Retinal pigment epithelial cell (primary cell): ENCODE measurements around the gene PPM1N.

ENCODE experiments used
- DNase-seq: peaks from one replicate; pipeline ENCODE4 v3.0.0-alpha.2; 2010; ENCODE audit warnings: low read depth
- H3K4me3 ChIP-seq: 2 replicates; pipeline ENCODE4 v1.5.1; 2011; ENCODE audit warnings: mild to moderate bottlenecking, low read length, control low read depth, moderate library complexity
- TF ChIP-seq, protein P1 (sequence below): conservative IDR thresholded peaks from 2 replicates; pipeline ENCODE4 v1.5.1; 2011; ENCODE audit warnings: low read depth, low read length, control low read depth, inconsistent platforms

PPM1N gene

DNA sequence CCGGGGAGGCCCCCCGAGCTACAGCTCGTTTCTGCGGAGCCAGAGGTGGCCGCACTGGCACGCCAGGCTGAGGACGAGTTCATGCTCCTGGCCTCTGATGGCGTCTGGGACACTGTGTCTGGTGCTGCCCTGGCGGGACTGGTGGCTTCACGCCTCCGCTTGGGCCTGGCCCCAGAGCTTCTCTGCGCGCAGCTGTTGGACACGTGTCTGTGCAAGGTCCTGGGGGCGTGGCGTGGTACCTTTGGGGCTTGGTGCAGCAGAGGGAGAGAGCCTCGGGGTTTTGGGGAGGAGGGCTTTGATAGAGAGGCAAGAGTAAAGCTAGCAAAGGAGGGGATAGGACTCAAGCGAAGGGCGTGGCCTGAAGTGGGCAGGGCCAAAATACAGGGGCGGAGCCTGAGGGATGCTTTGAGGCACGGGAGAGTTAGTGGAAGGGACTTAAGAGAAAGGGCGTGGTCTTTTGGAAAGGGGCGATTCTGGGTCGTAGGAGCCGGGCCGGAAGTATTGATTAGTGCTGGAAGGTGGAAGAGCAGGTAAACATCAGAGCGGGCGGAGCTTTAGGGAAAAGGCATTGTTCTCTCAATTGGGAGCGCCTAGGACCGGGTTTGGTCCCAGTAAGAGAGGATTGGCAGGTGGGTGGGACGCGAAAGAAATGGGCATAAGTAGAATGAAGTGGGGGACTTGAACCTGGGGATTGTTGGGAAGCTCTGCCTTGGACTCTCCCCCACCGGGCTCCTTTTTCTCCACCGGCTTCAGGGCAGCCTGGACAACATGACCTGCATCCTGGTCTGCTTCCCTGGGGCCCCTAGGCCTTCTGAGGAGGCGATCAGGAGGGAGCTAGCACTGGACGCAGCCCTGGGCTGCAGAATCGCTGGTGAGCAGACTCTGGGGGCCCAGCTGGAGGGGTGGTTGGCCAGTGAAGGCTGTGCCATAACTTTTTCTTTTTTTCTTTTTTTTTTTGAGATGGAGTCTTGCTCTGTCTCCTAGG, 1.2 kb downstream of the PPM1N start:
- DNase-seq = no peak
- TF ChIP-seq, protein P1, sequence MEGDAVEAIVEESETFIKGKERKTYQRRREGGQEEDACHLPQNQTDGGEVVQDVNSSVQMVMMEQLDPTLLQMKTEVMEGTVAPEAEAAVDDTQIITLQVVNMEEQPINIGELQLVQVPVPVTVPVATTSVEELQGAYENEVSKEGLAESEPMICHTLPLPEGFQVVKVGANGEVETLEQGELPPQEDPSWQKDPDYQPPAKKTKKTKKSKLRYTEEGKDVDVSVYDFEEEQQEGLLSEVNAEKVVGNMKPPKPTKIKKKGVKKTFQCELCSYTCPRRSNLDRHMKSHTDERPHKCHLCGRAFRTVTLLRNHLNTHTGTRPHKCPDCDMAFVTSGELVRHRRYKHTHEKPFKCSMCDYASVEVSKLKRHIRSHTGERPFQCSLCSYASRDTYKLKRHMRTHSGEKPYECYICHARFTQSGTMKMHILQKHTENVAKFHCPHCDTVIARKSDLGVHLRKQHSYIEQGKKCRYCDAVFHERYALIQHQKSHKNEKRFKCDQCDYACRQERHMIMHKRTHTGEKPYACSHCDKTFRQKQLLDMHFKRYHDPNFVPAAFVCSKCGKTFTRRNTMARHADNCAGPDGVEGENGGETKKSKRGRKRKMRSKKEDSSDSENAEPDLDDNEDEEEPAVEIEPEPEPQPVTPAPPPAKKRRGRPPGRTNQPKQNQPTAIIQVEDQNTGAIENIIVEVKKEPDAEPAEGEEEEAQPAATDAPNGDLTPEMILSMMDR = no peak
- H3K4me3 ChIP-seq = peak overlapping the region; percentile 4

DNA sequence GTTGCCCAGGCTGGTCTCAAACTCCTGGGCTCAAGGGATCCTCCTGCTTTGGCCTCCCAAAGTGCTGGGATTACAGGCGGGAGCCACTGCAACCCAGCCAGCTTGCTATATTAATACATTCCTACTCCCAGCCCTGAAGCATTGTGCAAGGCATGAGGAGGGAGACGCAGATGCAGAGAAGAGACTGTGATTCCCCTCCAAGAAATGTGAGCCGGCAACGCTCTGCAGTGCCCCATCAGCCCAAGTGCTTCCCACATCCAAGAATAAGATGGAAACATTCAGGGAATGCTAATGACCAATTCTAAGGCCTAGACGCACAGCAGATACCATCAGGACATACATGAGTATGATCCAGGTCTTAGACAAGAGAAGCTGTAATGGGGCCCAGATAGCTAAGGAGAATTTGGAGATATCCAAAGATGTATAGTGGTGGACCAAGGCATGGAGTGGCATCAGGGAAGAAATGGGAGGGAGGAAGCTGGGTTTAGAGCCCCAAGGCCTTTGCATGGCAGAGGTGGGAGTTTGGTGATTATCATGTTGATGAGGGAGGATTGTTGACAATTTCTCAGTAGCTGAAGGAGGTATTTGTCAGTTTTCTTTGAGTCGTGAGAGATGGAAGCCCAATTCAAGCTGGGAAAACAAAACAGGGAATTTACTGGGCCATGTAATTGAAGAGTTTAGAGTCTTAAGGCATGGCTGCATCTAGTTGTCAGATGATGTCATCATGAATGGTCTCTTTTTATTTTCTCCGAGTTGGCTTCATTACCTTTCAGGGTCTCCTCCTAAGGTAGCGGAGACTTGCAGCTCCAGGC, 2.9 kb downstream of the PPM1N start:
- DNase-seq = no peak
- TF ChIP-seq, protein P1 = no peak
- H3K4me3 ChIP-seq = no peak overlapping the region

DNA sequence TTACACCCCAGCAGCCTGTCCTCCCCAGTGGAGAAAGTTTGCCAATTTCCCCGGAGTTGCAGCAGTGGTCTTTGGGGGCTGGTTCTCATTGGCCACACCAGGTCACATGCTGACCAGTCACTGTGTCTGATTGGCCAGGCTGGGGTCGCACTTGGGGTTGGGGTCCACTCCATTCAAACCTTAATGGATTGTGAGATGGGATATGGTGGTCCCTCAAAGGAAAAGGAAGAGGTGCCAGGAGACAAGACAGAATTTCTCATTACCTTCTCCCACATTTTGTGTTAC, 3.4 kb downstream of the PPM1N start:
- TF ChIP-seq, protein P1 = no peak
- no peak for DNase-seq
- H3K4me3 ChIP-seq = no peak overlapping the region

DNA sequence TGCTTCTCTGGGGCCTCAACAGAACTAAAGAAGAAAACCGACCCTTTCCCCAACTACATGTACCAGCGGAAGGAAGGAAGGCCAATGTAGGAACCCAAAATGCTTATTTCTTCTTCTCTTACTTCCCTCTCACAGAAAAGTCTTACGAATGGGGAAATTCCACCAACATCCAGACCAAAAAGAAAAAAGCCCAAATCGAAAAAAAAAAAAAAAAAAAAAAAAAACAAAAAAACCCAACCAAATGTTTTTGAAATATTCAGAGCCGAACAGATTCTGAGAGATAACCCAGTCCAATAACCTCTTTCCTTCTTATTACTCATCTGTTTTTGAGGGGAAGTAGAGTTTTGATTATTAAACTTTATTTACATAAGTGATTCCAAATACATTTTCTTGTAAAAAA, 3.9 kb downstream of the PPM1N start:
- TF ChIP-seq, protein P1 = no peak
- H3K4me3 ChIP-seq = no peak overlapping the region
- DNase-seq = no peak

DNA sequence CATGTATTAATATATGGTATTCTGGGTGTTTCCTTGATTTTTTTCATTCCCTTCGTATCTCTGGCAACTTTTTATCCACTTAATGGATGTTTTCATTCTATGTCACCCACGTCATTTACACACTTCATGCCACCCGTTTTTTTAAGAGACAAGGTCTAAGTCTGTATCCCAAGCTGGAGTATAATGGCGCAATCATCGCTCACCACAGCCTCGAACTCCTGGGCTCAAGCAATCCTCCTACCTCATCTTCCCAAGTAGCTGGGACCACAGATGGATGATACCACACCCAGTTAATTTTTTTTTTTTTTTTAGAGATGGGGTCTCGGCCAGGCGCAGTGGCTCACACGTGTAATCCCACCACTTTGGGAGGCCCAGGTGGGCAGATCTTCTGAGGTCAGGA, 5.7 kb downstream of the PPM1N start:
- no peak for DNase-seq

DNA sequence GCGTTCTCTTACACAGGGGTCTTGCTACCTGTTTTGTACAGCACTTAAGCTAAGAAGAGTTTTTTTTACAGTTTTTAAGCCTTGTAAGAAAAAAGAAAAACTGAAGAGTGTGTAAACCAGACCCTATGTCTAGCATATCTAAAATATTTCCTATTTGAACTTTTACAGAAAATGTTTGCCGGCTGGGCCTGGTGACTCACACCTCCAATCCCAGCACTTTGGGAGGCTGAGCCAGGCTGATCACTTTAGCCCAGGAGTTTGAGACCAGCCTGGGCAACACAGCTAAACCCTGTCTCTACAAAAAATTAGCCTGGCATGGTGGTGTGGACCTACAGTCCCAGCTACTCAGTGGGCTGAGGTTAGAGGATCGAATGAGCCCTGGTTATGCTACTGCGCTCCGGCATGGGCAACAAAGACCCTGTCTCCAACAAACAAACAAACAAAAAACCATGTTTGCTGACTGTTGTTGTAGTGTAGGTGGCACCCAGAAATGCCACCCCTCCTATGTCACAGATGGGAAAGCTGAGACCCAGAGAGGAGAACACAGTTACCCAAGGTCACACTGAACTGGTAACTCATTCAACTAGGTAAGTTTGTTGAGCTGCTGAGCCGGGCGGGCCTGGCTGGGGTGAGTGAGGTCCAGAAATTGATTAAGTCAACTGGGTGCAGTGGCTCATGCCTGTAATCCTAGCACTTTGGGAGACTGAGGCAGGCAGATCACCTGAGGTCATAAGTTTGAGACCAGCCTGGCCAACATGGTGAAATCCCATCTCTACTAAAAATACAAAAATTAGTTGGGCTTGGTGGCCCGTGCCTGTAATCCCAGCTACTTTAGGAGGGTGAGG, 7.1 kb downstream of the PPM1N start:
- DNase-seq = no peak
- no peak overlapping the region for H3K4me3 ChIP-seq
- TF ChIP-seq, protein P1 = no peak

More for the DNA sequence above, 5.7 kb downstream of the PPM1N start:
- no peak overlapping the region for H3K4me3 ChIP-seq
- TF ChIP-seq, protein P1 = no peak
